GM23338 (cell line): Measurements from ENCODE around the gene CPAMD8. TPM values are rescaled to one million over a fixed set of nuclear protein-coding genes. Genes with fewer than 3 reads are reported as not detected.

Source experiments
- ATAC-seq: fragments of 200-7000 bp; cut with Tn5 transposase; 3 replicates; pipeline ENCODE4 v1.9.1; 2020
- DNase-seq: peaks from one replicate; pipeline ENCODE4 v3.0.0-alpha.2; 2015; ENCODE audit warnings: low spot score
- H2AFZ ChIP-seq: fragments of 200-600 bp; sonication (generic); 2 replicates; pipeline ENCODE4 v1.8.0; 2016; ENCODE audit warnings: antibody characterized with exemption, mild to moderate bottlenecking, moderate library complexity
- H3F3A ChIP-seq: fragments of 200-600 bp; sonication (generic); replicated peaks from 2 replicates; pipeline ENCODE4 v1.8.0; 2017; ENCODE audit warnings: antibody characterized with exemption, mixed run types, low read depth
- H3K27ac ChIP-seq: fragments of 200-600 bp; sonication (generic); 2 replicates; pipeline ENCODE4 v1.6.1; 2016; ENCODE audit warnings: low read depth
- H3K27me3 ChIP-seq: fragments of 200-600 bp; sonication (generic); 2 replicates; pipeline ENCODE4 v1.8.0; 2016; ENCODE audit warnings: mild to moderate bottlenecking, mixed run types, moderate library complexity; ENCODE audit not compliant: insufficient read depth
- H3K36me3 ChIP-seq: fragments of 200-600 bp; sonication (generic); 2 replicates; pipeline ENCODE4 v1.8.0; 2016; ENCODE audit warnings: mild to moderate bottlenecking; ENCODE audit not compliant: insufficient read depth
- H3K4me1 ChIP-seq: fragments of 200-600 bp; sonication (generic); 2 replicates; pipeline ENCODE4 v1.8.0; 2016; ENCODE audit warnings: mild to moderate bottlenecking, moderate library complexity; ENCODE audit not compliant: insufficient read depth
- H3K4me2 ChIP-seq: fragments of 200-600 bp; sonication (generic); 2 replicates; pipeline ENCODE4 v1.7.1; 2017; ENCODE audit warnings: mixed run types
- H3K4me3 ChIP-seq: fragments of 200-600 bp; sonication (generic); 2 replicates; pipeline ENCODE4 v1.6.1; 2016; ENCODE audit warnings: mixed run types
- H3K79me2 ChIP-seq: fragments of 200-600 bp; sonication (generic); replicated peaks from 2 replicates; pipeline ENCODE4 v1.8.0; 2017; ENCODE audit warnings: mild to moderate bottlenecking; ENCODE audit not compliant: insufficient read depth
- H3K9me2 ChIP-seq: fragments of 200-600 bp; sonication (generic); 2 replicates; pipeline ENCODE4 v1.8.0; 2017; ENCODE audit not compliant: insufficient read depth
- H4K20me1 ChIP-seq: fragments of 200-600 bp; sonication (generic); replicated peaks from 2 replicates; pipeline ENCODE4 v1.8.0; 2017; ENCODE audit warnings: mild to moderate bottlenecking; ENCODE audit not compliant: insufficient read depth
- H3K27ac Mint-ChIP-seq: 2 replicates; pipeline ENCODE4 v1.8.0; 2020; ENCODE audit warnings: inconsistent platforms, mild to moderate bottlenecking, moderate library complexity, mixed read lengths
- H3K27me3 Mint-ChIP-seq: 3 replicates; pipeline ENCODE4 v1.8.0; 2022; ENCODE audit warnings: low read depth, mild to moderate bottlenecking, moderate library complexity, mixed read lengths, inconsistent platforms; ENCODE audit not compliant: insufficient read depth, poor library complexity
- H3K36me3 Mint-ChIP-seq: 3 replicates; pipeline ENCODE4 v1.8.0; 2021; ENCODE audit warnings: low read depth, mild to moderate bottlenecking, inconsistent platforms, moderate library complexity, mixed read lengths
- H3K4me1 Mint-ChIP-seq: 3 replicates; pipeline ENCODE4 v1.8.0; 2020; ENCODE audit warnings: mild to moderate bottlenecking, inconsistent platforms, mixed read lengths
- H3K4me3 Mint-ChIP-seq: 3 replicates; pipeline ENCODE4 v1.8.0; 2021; ENCODE audit warnings: moderate library complexity, mild to moderate bottlenecking, inconsistent platforms, mixed read lengths
- H3K9me3 Mint-ChIP-seq: 3 replicates; pipeline ENCODE4 v1.8.0; 2020; ENCODE audit warnings: moderate library complexity, mild to moderate bottlenecking, inconsistent platforms, mixed read lengths
- CREB1 ChIP-seq: fragments of 250-450 bp; sonication (Bioruptor Pico); IDR thresholded peaks from 2 replicates; pipeline ENCODE4 v1.5.0; 2020; ENCODE audit warnings: low read depth, mild to moderate bottlenecking, moderate library complexity
- CTCF ChIP-seq, 2 experiments: fragments of 200-600 bp in 1 of 2; sonication (generic) in 1 of 2; conservative IDR thresholded peaks; 2 replicates each; pipeline versions ENCODE4 v1.5.1 to v1.6.1; 2016 to 2017; ENCODE audit warnings: antibody characterized with exemption in 2 of 2, low read depth in 2 of 2, mild to moderate bottlenecking in 2 of 2, moderate library complexity in 1 of 2
- EZH2 ChIP-seq: fragments of 200-600 bp; sonication (generic); IDR thresholded peaks from one replicate; pipeline ENCODE4 v1.8.0; 2017; ENCODE audit warnings: antibody characterized with exemption, mild to moderate bottlenecking, low read depth; ENCODE audit not compliant: unreplicated experiment
- EZH2phosphoT487 ChIP-seq: fragments of 200-600 bp; sonication (generic); IDR thresholded peaks from one replicate; pipeline ENCODE4 v1.8.1; 2018; ENCODE audit warnings: antibody characterized with exemption; ENCODE audit not compliant: unreplicated experiment
- JUNB ChIP-seq: IDR thresholded peaks from one replicate; pipeline ENCODE4 v1.6.1; 2016; ENCODE audit warnings: antibody characterized with exemption; ENCODE audit not compliant: unreplicated experiment
- NANOG ChIP-seq: IDR thresholded peaks from 2 replicates; pipeline ENCODE4 v1.6.1; 2016; ENCODE audit warnings: antibody characterized with exemption, borderline replicate concordance
- POLR2AphosphoS5 ChIP-seq: IDR thresholded peaks from 2 replicates; pipeline ENCODE4 v1.6.1; 2016; ENCODE audit warnings: antibody characterized with exemption, low read depth
- REST ChIP-seq: IDR thresholded peaks from one replicate; pipeline ENCODE4 v1.6.1; 2018; ENCODE audit warnings: antibody characterized with exemption; ENCODE audit not compliant: unreplicated experiment
- ZNF114 ChIP-seq: fragments of 250-450 bp; sonication (Bioruptor Pico); IDR thresholded peaks from 2 replicates; pipeline ENCODE4 v1.5.0; 2020; ENCODE audit warnings: mild to moderate bottlenecking, moderate library complexity
- ZNF331 ChIP-seq: fragments of 250-450 bp; sonication (Bioruptor Pico); IDR thresholded peaks from 2 replicates; pipeline ENCODE4 v1.5.0; 2020; ENCODE audit warnings: low read depth, mild to moderate bottlenecking, moderate library complexity
- polyA plus RNA-seq: library from polyadenylated mRNA; unstranded; fragments of >200 nt; fragmentation: Nextera tagmentation; extraction: Ambion mirVana; gene quantifications from 2 replicates; pipeline ENCODE4 v1.2.1, GENCODE V29; 2016
- total RNA-seq: library from RNA; depleted of rRNA; stranded (reverse); fragments of >200 nt; shearing (Covaris generic); gene quantifications from 2 replicates; pipeline ENCODE4 v1.2.3, GENCODE V29; 2014

CPAMD8 gene
- total and polyA plus RNA-seq, 2 experiments from 2014 or later: 4.4 to 11.8 TPM

- H3K27me3 Mint-ChIP-seq: peaks cover 8% of the 10 kb centered on the region
- no peaks in the 10 kb centered on the region for H3K4me1 Mint-ChIP-seq
- TF ChIP-seq REST: no peak
- TF ChIP-seq NANOG: no peak
- TF ChIP-seq CREB1 (CRISPR knock-in tag): no peak
- no peak overlapping the region for H3K4me3 Mint-ChIP-seq
- H3K9me3 Mint-ChIP-seq: no peaks in the 10 kb centered on the region
- H3K4me1 ChIP-seq: no peaks in the 10 kb centered on the region
- H3K36me3 Mint-ChIP-seq: peaks cover 88% of the 10 kb centered on the region
- no peaks in the 10 kb centered on the region for H3F3A ChIP-seq
- ATAC-seq (no peak), DNase-seq (no peak)
- no peak overlapping the region for H2AFZ ChIP-seq
- H3K36me3 ChIP-seq: peaks cover 44% of the 10 kb centered on the region
- H3K27me3 ChIP-seq: no peaks in the 10 kb centered on the region
- no peak overlapping the region for H3K27ac ChIP-seq
- no peak overlapping the region for H3K4me2 ChIP-seq
- H3K9me2 ChIP-seq: no peaks in the 10 kb centered on the region
- no peak overlapping the region for H3K27ac Mint-ChIP-seq
- 0 out of 2 replicates have a peak, but pooled peaks cover 6% of the 10 kb centered on the region for H3K79me2 ChIP-seq
- H3K4me3 ChIP-seq: no peak overlapping the region
- peaks cover 12% of the 10 kb centered on the region for H4K20me1 ChIP-seq
Measured at GRCh38 chr19:16850133-16850532, 176.5 kb downstream of the CPAMD8 start.

GRCh38 chr19:16849168-16849567 is 177.4 kb downstream of the CPAMD8 start:
- no peak overlapping the region for H3K4me3 Mint-ChIP-seq
- Histone ChIP-seq H2AFZ (no peak overlapping the region), H3K4me2 (no peak overlapping the region), H3K27me3 (no peaks in the 10 kb centered on the region), H3K27ac (no peak overlapping the region), H4K20me1 (peaks cover 17% of the 10 kb centered on the region), H3F3A (no peaks in the 10 kb centered on the region), H3K36me3 (peaks cover 42% of the 10 kb centered on the region), H3K9me2 (no peaks in the 10 kb centered on the region), H3K4me1 (no peaks in the 10 kb centered on the region), H3K79me2 (0 out of 2 replicates have a peak, but pooled peaks cover 10% of the 10 kb centered on the region), H3K4me3 (no peak overlapping the region)
- no peak overlapping the region for H3K27ac Mint-ChIP-seq
- no peaks in the 10 kb centered on the region for H3K9me3 Mint-ChIP-seq
- no peak for DNase-seq
- no peak for ATAC-seq
- peaks cover 88% of the 10 kb centered on the region for H3K36me3 Mint-ChIP-seq
- peaks cover 11% of the 10 kb centered on the region for H3K27me3 Mint-ChIP-seq
- H3K4me1 Mint-ChIP-seq: peaks cover 6% of the 10 kb centered on the region; the same call in 1 of the 3 replicates
- TF ChIP-seq ZNF114 (CRISPR knock-in tag) (no peak), EZH2phosphoT487 (no peak), ZNF331 (CRISPR knock-in tag) (no peak), EZH2 (no peak), JUNB (no peak), REST (no peak), CREB1 (CRISPR knock-in tag) (no peak), CTCF (conservative IDR thresholded peaks at IDR 0.05; ENCODE audit: low read depth in 2 of 2) (no peak), NANOG (no peak), POLR2AphosphoS5 (no peak)
